C4-2B (cell line): Measurements from ENCODE around the gene PRRC2B.

Experiments
- ZFX ChIP-seq: fragments of 450-650 bp; IDR thresholded peaks from 2 replicates; pipeline ENCODE4 v1.6.1; 2017
- TF ChIP-seq, protein P1 (sequence below): fragments of 450-650 bp; conservative IDR thresholded peaks from 2 replicates; pipeline ENCODE4 v1.5.1; 2017; ENCODE audit warnings: mild to moderate bottlenecking

DNA sequence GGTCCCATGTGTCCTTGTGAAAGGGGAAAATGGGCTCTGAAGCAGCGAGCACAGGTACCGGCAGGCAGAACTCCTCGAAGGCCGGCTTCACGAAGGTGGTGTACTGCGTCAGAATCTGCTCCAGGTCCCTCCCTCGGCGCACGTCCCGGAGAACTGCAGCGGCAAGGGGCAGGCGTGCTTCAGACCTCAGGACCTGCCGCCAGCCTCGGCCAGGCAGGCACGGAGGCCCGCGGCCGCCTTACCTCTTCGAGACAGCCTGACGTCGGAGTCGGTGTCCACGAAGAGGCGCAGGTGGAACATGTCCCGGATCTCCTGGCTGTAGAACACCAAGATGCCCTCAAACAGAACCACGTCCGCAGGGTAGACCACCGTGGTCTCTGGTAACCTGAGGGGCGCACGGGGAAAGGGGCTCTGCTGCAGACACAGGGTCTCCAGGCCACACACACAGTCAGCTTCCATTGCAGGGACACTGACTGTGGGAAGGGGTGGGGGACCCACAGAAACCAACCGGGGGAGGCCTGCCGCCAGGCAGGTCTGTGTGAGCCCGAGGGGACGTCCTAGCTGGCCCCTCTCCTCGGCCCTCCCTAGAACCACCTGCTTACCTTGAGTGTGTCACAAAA, 135.1 kb downstream of the PRRC2B start:
- TF ChIP-seq, protein P1, sequence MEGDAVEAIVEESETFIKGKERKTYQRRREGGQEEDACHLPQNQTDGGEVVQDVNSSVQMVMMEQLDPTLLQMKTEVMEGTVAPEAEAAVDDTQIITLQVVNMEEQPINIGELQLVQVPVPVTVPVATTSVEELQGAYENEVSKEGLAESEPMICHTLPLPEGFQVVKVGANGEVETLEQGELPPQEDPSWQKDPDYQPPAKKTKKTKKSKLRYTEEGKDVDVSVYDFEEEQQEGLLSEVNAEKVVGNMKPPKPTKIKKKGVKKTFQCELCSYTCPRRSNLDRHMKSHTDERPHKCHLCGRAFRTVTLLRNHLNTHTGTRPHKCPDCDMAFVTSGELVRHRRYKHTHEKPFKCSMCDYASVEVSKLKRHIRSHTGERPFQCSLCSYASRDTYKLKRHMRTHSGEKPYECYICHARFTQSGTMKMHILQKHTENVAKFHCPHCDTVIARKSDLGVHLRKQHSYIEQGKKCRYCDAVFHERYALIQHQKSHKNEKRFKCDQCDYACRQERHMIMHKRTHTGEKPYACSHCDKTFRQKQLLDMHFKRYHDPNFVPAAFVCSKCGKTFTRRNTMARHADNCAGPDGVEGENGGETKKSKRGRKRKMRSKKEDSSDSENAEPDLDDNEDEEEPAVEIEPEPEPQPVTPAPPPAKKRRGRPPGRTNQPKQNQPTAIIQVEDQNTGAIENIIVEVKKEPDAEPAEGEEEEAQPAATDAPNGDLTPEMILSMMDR, result no peak
- TF ChIP-seq ZFX, result no peak
